HepG2 (cell line): ENCODE data around the gene MECR. TPM values are rescaled to one million over a fixed set of nuclear protein-coding genes. Genes with fewer than 3 reads are reported as not detected.

ENCODE experiments used
- ARNTL ChIP-seq: sonication (generic); formaldehyde crosslinking; IDR thresholded peaks from 2 replicates; pipeline ENCODE4 v1.4.0; 2020; ENCODE audit warnings: mild to moderate bottlenecking, missing genetic modification reagents
- BRCA1 ChIP-seq: sonication (generic); formaldehyde crosslinking; IDR thresholded peaks from 2 replicates; pipeline ENCODE4 v1.4.0; 2020; ENCODE audit warnings: missing genetic modification reagents
- CCDC6 ChIP-seq: sonication (generic); formaldehyde crosslinking; IDR thresholded peaks from 2 replicates; pipeline ENCODE4 v1.8.1; 2022; ENCODE audit warnings: mild to moderate bottlenecking, missing genetic modification reagents, moderate library complexity
- FOXO1 ChIP-seq: sonication (generic); formaldehyde crosslinking; IDR thresholded peaks from 2 replicates; pipeline ENCODE4 v1.4.0; 2020; ENCODE audit warnings: missing genetic modification reagents
- HOXD1 ChIP-seq: sonication (generic); formaldehyde crosslinking; IDR thresholded peaks from 2 replicates; pipeline ENCODE4 v1.5.0; 2020; ENCODE audit warnings: missing genetic modification reagents
- ISL2 ChIP-seq: sonication (generic); formaldehyde crosslinking; IDR thresholded peaks from 2 replicates; pipeline ENCODE4 v1.5.0; 2020; ENCODE audit warnings: missing genetic modification reagents
- KLF16 ChIP-seq, 2 experiments: sonication (generic) in 1 of 2; formaldehyde crosslinking in 1 of 2; IDR thresholded peaks; 2 replicates each; pipeline versions ENCODE4 v1.6.1 to v1.8.0; 2016 to 2023; ENCODE audit warnings: missing genetic modification reagents in 2 of 2, missing compliant biosample characterization in 1 of 2
- NFE2L2 ChIP-seq: fragments of 150-350 bp; IDR thresholded peaks from 2 replicates; pipeline ENCODE4 v1.6.1; 2014; ENCODE audit warnings: low read length
- SNAPC2 ChIP-seq: sonication (generic); formaldehyde crosslinking; IDR thresholded peaks from 2 replicates; pipeline ENCODE4 v1.8.1; 2022; ENCODE audit warnings: mild to moderate bottlenecking, missing genetic modification reagents
- ZFP36 ChIP-seq: fragments of 150-350 bp; IDR thresholded peaks from 2 replicates; pipeline ENCODE4 v1.6.1; 2018; ENCODE audit warnings: borderline replicate concordance, low read length, low read depth; ENCODE audit not compliant: partially characterized antibody
- ZNF460 ChIP-seq: sonication (generic); formaldehyde crosslinking; IDR thresholded peaks from 2 replicates; pipeline ENCODE4 v1.5.1; 2020; ENCODE audit warnings: missing genetic modification reagents, mild to moderate bottlenecking, borderline replicate concordance
- ZNF567 ChIP-seq: sonication (generic); formaldehyde crosslinking; IDR thresholded peaks from 2 replicates; pipeline ENCODE4 v1.8.1; 2023; ENCODE audit warnings: mild to moderate bottlenecking, missing genetic modification reagents, borderline replicate concordance
- ZNF672 ChIP-seq: sonication (generic); formaldehyde crosslinking; IDR thresholded peaks from 2 replicates; pipeline ENCODE4 v1.8.1; 2022; ENCODE audit warnings: missing genetic modification reagents
- polyA plus RNA-seq, 8 experiments: library from polyadenylated mRNA; depleted of rRNA in 3 of 8; stranded (reverse) in 7 of 8; unstranded in 1 of 8; fragments of >200 nt; fragmentation: Illumina TruSeq in 4 of 8; extraction: Trizol in 4 of 8; gene quantifications; 2 replicates each; pipeline versions ENCODE4 v1.2.1 to v1.2.3, GENCODE V29; 2011 to 2016; ENCODE audit warnings: low read depth in 4 of 8, missing spikeins in 1 of 8, mixed read lengths in 1 of 8; ENCODE audit not compliant: insufficient read depth in 1 of 8
- total RNA-seq, 5 experiments: library from RNA; depleted of rRNA; stranded (reverse); fragments of >200 nt; fragmentation: Illumina TruSeq; extraction: Trizol; gene quantifications; 2 replicates each; pipeline ENCODE4 v1.2.3, GENCODE V29; 2016; ENCODE audit warnings: low read depth in 1 of 5
- TF ChIP-seq, protein P1 (sequence below), 2 experiments: sonication (generic) in 1 of 2; formaldehyde crosslinking in 1 of 2; IDR thresholded peaks; 2 replicates each; pipeline versions ENCODE4 v1.4.0 to v1.6.1; 2016 to 2020; ENCODE audit warnings: borderline replicate concordance in 1 of 2, low read depth in 1 of 2, mild to moderate bottlenecking in 1 of 2, missing genetic modification reagents in 1 of 2
- TF ChIP-seq, protein P2 (sequence below): sonication (generic); formaldehyde crosslinking; IDR thresholded peaks from 2 replicates; pipeline ENCODE4 v1.4.0; 2020; ENCODE audit warnings: missing genetic modification reagents, borderline replicate concordance
- TF ChIP-seq, protein P3 (sequence below): sonication (generic); formaldehyde crosslinking; IDR thresholded peaks from 2 replicates; pipeline ENCODE4 v1.4.0; 2020; ENCODE audit warnings: low read depth, mild to moderate bottlenecking, missing genetic modification reagents
- TF ChIP-seq, protein P4 (sequence below): sonication (generic); formaldehyde crosslinking; IDR thresholded peaks from 2 replicates; pipeline ENCODE4 v1.5.1; 2020; ENCODE audit warnings: mild to moderate bottlenecking, missing genetic modification reagents, moderate library complexity
- TF ChIP-seq, protein P5 (sequence below): sonication (generic); formaldehyde crosslinking; IDR thresholded peaks from 2 replicates; pipeline ENCODE4 v1.5.1; 2020; ENCODE audit warnings: mild to moderate bottlenecking, moderate library complexity, missing genetic modification reagents

MECR gene
- total and polyA plus RNA-seq, 2 of the 13 experiments (the other 11 are each of a cell fraction or from before 2014, with no cell fraction given): 18.8 to 24.9 TPM

DNA sequence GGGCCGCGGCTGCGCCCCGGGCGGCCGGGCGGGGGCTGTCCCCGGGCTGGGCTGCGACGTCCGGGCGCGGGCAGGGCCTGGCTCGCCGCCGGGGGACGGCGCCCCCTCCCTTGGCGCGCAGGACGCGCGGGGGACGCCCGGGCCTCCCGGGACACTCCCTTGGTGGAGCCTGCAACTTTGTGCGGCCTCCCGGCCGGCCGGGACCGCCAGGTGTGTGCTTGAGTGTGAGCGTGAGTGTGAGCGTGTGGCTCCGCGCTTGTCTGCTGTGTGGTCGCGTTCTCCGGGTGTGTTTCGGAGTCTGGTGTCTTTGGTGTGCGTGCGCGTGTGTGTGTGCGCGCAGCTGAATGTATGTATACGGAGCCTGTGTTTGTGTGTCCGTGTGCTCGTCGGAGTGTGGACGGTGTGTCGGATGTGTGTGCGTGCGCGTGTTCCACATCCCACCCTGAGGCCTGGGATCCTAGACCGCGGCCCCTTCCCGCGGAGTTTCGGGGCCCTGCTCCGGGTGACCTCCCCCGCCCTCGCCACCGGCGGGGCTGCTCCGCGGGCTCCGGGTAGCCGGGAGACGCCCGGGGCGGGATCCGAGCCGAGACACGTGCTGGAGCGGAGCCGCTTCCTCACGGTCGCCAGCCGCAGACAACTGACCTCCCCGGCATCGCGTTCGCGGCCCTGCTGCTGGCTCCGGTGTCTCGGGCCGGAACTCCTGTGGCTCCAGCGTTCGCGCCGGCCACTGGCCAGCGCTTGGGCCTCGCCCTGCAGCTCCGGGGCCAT, 7.3 kb upstream of the MECR start (continued):
- TF ChIP-seq, protein P1, sequence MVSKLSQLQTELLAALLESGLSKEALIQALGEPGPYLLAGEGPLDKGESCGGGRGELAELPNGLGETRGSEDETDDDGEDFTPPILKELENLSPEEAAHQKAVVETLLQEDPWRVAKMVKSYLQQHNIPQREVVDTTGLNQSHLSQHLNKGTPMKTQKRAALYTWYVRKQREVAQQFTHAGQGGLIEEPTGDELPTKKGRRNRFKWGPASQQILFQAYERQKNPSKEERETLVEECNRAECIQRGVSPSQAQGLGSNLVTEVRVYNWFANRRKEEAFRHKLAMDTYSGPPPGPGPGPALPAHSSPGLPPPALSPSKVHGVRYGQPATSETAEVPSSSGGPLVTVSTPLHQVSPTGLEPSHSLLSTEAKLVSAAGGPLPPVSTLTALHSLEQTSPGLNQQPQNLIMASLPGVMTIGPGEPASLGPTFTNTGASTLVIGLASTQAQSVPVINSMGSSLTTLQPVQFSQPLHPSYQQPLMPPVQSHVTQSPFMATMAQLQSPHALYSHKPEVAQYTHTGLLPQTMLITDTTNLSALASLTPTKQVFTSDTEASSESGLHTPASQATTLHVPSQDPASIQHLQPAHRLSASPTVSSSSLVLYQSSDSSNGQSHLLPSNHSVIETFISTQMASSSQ (IDR thresholded peaks at IDR 0.05; ENCODE audit: low read depth): no peak
- TF ChIP-seq, protein P1 (CRISPR knock-in tag; IDR thresholded peaks at IDR 0.05; ENCODE audit: borderline replicate concordance): 0 out of 2 replicates have a peak, but pooled peaks have one; percentile 13
- no peak for TF ChIP-seq ZNF672 (CRISPR knock-in tag)
- TF ChIP-seq ZNF567 (CRISPR knock-in tag): no peak
- TF ChIP-seq, protein P2, sequence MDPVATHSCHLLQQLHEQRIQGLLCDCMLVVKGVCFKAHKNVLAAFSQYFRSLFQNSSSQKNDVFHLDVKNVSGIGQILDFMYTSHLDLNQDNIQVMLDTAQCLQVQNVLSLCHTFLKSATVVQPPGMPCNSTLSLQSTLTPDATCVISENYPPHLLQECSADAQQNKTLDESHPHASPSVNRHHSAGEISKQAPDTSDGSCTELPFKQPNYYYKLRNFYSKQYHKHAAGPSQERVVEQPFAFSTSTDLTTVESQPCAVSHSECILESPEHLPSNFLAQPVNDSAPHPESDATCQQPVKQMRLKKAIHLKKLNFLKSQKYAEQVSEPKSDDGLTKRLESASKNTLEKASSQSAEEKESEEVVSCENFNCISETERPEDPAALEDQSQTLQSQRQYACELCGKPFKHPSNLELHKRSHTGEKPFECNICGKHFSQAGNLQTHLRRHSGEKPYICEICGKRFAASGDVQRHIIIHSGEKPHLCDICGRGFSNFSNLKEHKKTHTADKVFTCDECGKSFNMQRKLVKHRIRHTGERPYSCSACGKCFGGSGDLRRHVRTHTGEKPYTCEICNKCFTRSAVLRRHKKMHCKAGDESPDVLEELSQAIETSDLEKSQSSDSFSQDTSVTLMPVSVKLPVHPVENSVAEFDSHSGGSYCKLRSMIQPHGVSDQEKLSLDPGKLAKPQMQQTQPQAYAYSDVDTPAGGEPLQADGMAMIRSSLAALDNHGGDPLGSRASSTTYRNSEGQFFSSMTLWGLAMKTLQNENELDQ (CRISPR knock-in tag): no peak
- TF ChIP-seq FOXO1: no peak
- TF ChIP-seq, protein P3, sequence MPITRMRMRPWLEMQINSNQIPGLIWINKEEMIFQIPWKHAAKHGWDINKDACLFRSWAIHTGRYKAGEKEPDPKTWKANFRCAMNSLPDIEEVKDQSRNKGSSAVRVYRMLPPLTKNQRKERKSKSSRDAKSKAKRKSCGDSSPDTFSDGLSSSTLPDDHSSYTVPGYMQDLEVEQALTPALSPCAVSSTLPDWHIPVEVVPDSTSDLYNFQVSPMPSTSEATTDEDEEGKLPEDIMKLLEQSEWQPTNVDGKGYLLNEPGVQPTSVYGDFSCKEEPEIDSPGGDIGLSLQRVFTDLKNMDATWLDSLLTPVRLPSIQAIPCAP (CRISPR knock-in tag): no peak
- TF ChIP-seq SNAPC2 (CRISPR knock-in tag): no peak
- TF ChIP-seq ISL2: no peak
- 0 out of 4 replicates have a peak, but pooled peaks of 1 of the 2 experiments have one; percentile 52 for TF ChIP-seq KLF16 (CRISPR knock-in tag; IDR thresholded peaks at IDR 0.05)
- TF ChIP-seq NFE2L2: no peak
- TF ChIP-seq, protein P4, sequence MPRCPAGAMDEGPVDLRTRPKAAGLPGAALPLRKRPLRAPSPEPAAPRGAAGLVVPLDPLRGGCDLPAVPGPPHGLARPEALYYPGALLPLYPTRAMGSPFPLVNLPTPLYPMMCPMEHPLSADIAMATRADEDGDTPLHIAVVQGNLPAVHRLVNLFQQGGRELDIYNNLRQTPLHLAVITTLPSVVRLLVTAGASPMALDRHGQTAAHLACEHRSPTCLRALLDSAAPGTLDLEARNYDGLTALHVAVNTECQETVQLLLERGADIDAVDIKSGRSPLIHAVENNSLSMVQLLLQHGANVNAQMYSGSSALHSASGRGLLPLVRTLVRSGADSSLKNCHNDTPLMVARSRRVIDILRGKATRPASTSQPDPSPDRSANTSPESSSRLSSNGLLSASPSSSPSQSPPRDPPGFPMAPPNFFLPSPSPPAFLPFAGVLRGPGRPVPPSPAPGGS: 0 out of 2 replicates have a peak, but pooled peaks have one; percentile 45
- TF ChIP-seq ARNTL (CRISPR knock-in tag): 0 out of 2 replicates have a peak, but pooled peaks have one; percentile 39
- TF ChIP-seq BRCA1 (CRISPR knock-in tag): no peak
- TF ChIP-seq ZNF460: no peak
- TF ChIP-seq, protein P5, sequence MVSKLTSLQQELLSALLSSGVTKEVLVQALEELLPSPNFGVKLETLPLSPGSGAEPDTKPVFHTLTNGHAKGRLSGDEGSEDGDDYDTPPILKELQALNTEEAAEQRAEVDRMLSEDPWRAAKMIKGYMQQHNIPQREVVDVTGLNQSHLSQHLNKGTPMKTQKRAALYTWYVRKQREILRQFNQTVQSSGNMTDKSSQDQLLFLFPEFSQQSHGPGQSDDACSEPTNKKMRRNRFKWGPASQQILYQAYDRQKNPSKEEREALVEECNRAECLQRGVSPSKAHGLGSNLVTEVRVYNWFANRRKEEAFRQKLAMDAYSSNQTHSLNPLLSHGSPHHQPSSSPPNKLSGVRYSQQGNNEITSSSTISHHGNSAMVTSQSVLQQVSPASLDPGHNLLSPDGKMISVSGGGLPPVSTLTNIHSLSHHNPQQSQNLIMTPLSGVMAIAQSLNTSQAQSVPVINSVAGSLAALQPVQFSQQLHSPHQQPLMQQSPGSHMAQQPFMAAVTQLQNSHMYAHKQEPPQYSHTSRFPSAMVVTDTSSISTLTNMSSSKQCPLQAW (CRISPR knock-in tag): no peak
- TF ChIP-seq ZFP36: no peak
- no peak for TF ChIP-seq HOXD1
- TF ChIP-seq CCDC6: peak; percentile 52; the same call in 1 of the 2 replicates
